GM12878 (cell line): ENCODE measurements around the gene SLC5A2. TPM values are rescaled to one million over a fixed set of nuclear protein-coding genes. Genes with fewer than 3 reads are reported as not detected.

Experiments
- ATAC-seq: fragments of 200-7000 bp; cut with Tn5 transposase; 3 replicates; pipeline ENCODE4 v1.9.1; 2020; ENCODE audit warnings: mild to moderate bottlenecking, moderate library complexity
- BruUV-seq: library from RNA; stranded (reverse); fragments of 400-500 nt; replicated peaks from 2 replicates; lab custom pipeline; 2021; lab: Mats Ljungman, UMichigan
- CTCF ChIA-PET: fragments of 300-600 bp; sonication (Branson Sonifier 250); formaldehyde crosslinking; extraction: SDS; loops from one replicate; lab custom pipeline; 2021; ENCODE audit warnings: inconsistent platforms; lab: Yijun Ruan, JAX
- POLR2A ChIA-PET: fragments of 350-600 bp; formaldehyde crosslinking; extraction: SDS; loops from one replicate; lab custom pipeline; 2021; ENCODE audit warnings: inconsistent platforms; lab: Charles Lee
- RAD21 ChIA-PET: fragments of 300-600 bp; sonication (Branson Sonifier 250); formaldehyde crosslinking; loops from one replicate; lab custom pipeline; 2023; ENCODE audit warnings: antibody characterized with exemption; ENCODE audit not compliant: unreplicated experiment; lab: Charles Lee
- SMC1A ChIA-PET: fragments of 300-600 bp; sonication (Branson Sonifier 250); formaldehyde crosslinking; loops from one replicate; lab custom pipeline; 2023; ENCODE audit not compliant: unreplicated experiment, uncharacterized antibody; lab: Charles Lee
- DNase-seq: peaks from one replicate; pipeline ENCODE4 v3.0.0-alpha.2; 2011; ENCODE audit warnings: low read depth, low spot score
- FAIRE-seq: peaks from 3 replicates; lab custom pipeline; 2011; peaks lifted over from hg19 to GRCh38; lab: Jason Lieb, UNC
- H2AFZ ChIP-seq: 2 replicates; pipeline ENCODE4 v1.6.0; 2011; ENCODE audit warnings: low read depth, low read length, control low read depth; ENCODE audit not compliant: control insufficient read depth
- H3K27ac ChIP-seq: 2 replicates; pipeline ENCODE4 v1.5.1; 2011; ENCODE audit warnings: control low read depth; ENCODE audit not compliant: control insufficient read depth, insufficient read depth
- H3K27me3 ChIP-seq, 2 experiments: replicated peaks in 1 of 2; 2 replicates each; pipeline versions ENCODE4 v1.6.0 to v1.6.1; 2011; ENCODE audit warnings: low read length in 1 of 2; ENCODE audit not compliant: control insufficient read depth in 2 of 2, insufficient read depth in 2 of 2
- H3K36me3 ChIP-seq, 2 experiments: 2 replicates each; pipeline ENCODE4 v1.5.1; 2011; ENCODE audit warnings: low read length in 1 of 2; ENCODE audit not compliant: control insufficient read depth in 2 of 2, insufficient read depth in 2 of 2
- H3K4me1 ChIP-seq: 2 replicates; pipeline ENCODE4 v1.6.1; 2011; ENCODE audit warnings: mild to moderate bottlenecking, low read length, moderate library complexity, mixed read lengths; ENCODE audit not compliant: control insufficient read depth, insufficient read depth
- H3K4me2 ChIP-seq: 2 replicates; pipeline ENCODE4 v1.6.0; 2011; ENCODE audit warnings: control low read depth; ENCODE audit not compliant: control insufficient read depth, insufficient read depth
- H3K4me3 ChIP-seq: fragments of 200-600 bp; sonication (generic); 2 replicates; pipeline ENCODE4 v1.5.1; 2016
- H3K79me2 ChIP-seq: 2 replicates; pipeline ENCODE4 v1.6.0; 2011; ENCODE audit warnings: low read length; ENCODE audit not compliant: control insufficient read depth, insufficient read depth
- H3K9ac ChIP-seq: 2 replicates; pipeline ENCODE4 v1.8.0; 2011; ENCODE audit warnings: low read length, control low read depth, mixed read lengths; ENCODE audit not compliant: control insufficient read depth, insufficient read depth
- H3K9me3 ChIP-seq: replicated peaks from 3 replicates; pipeline ENCODE4 v1.5.1; 2011; ENCODE audit warnings: mild to moderate bottlenecking, low read length; ENCODE audit not compliant: control insufficient read depth, insufficient read depth
- H4K20me1 ChIP-seq: 2 replicates; pipeline ENCODE4 v1.6.0; 2011; ENCODE audit not compliant: control insufficient read depth, insufficient read depth
- BCL11A ChIP-seq: IDR thresholded peaks from 2 replicates; pipeline ENCODE4 v1.6.1; 2011; ENCODE audit warnings: low read depth, low read length
- BCL3 ChIP-seq: IDR thresholded peaks from 2 replicates; pipeline ENCODE4 v1.6.1; 2011; ENCODE audit warnings: borderline replicate concordance, low read depth, mild to moderate bottlenecking, moderate library complexity, low read length; ENCODE audit not compliant: insufficient read depth, poor library complexity, severe bottlenecking
- ESRRA ChIP-seq: IDR thresholded peaks from 2 replicates; pipeline ENCODE4 v1.6.1; 2012; ENCODE audit warnings: mild to moderate bottlenecking, low read length, improper control_type of control experiment
- ETV6 ChIP-seq, 2 experiments: fragments of 450-650 bp in 1 of 2; IDR thresholded peaks in 1 of 2; conservative IDR thresholded peaks in 1 of 2; 2 replicates each; pipeline ENCODE4 v1.6.1; 2014; ENCODE audit warnings: antibody characterized with exemption in 1 of 2, borderline replicate concordance in 1 of 2, low read depth in 1 of 2, mild to moderate bottlenecking in 1 of 2, moderate library complexity in 1 of 2
- GATAD2B ChIP-seq: fragments of 450-650 bp; conservative IDR thresholded peaks from 2 replicates; pipeline ENCODE4 v1.6.1; 2017; ENCODE audit warnings: low read depth, mild to moderate bottlenecking, moderate library complexity
- KAT2A ChIP-seq: conservative IDR thresholded peaks from 2 replicates; pipeline ENCODE4 v1.6.1; 2011; ENCODE audit warnings: low read depth, low read length; ENCODE audit not compliant: control insufficient read depth
- MEF2A ChIP-seq: IDR thresholded peaks from 2 replicates; pipeline ENCODE4 v1.6.1; 2011; ENCODE audit warnings: low read depth, mild to moderate bottlenecking, low read length, moderate library complexity; ENCODE audit not compliant: insufficient read depth
- MLLT1 ChIP-seq: fragments of 450-650 bp; IDR thresholded peaks from 2 replicates; pipeline ENCODE4 v1.6.1; 2016; ENCODE audit warnings: mild to moderate bottlenecking
- MYB ChIP-seq: fragments of 150-350 bp; IDR thresholded peaks from 2 replicates; pipeline ENCODE4 v1.6.1; 2014; ENCODE audit warnings: mild to moderate bottlenecking, low read depth, low read length, borderline replicate concordance
- NKRF ChIP-seq: fragments of 450-650 bp; conservative IDR thresholded peaks from 2 replicates; pipeline ENCODE4 v1.6.1; 2017; ENCODE audit warnings: mild to moderate bottlenecking, moderate library complexity
- NR2C1 ChIP-seq: fragments of 450-650 bp; IDR thresholded peaks from 2 replicates; pipeline ENCODE4 v1.6.1; 2017; ENCODE audit warnings: antibody characterized with exemption, mild to moderate bottlenecking, moderate library complexity
- RELB ChIP-seq: fragments of 450-650 bp; IDR thresholded peaks from 2 replicates; pipeline ENCODE4 v1.6.1; 2017; ENCODE audit warnings: low read depth, mild to moderate bottlenecking, moderate library complexity
- SMC3 ChIP-seq: IDR thresholded peaks from 2 replicates; pipeline ENCODE4 v1.6.1; 2011; ENCODE audit warnings: low read length, improper control_type of control experiment, borderline replicate concordance
- WGBS: methylation state at CpG from one replicate; pipeline ENCODE4 v1.1.6; 2016; ENCODE audit warnings: low lambda C conversion rate; ENCODE audit not compliant: insufficient replicate concordance, insufficient coverage; ENCODE audit errors: missing lambda C conversion rate; 5-methylcytosine and 5-hydroxymethylcytosine counted together
- in situ Hi-C: fragments of 300-500 bp; cut with MboI; formaldehyde crosslinking; loops from 9 replicates; pipeline ENCODE4 v1.14.3; 2018; ENCODE audit warnings: mixed read lengths
- intact Hi-C: fragments of 100-400 bp; cut with micrococcal nuclease; formaldehyde crosslinking; loops from one replicate; pipeline ENCODE4 v1.14.2; 2022; ENCODE audit not compliant: unreplicated experiment
- polyA plus RNA-seq, 11 experiments: library from polyadenylated mRNA; depleted of rRNA in 4 of 11; unstranded in 6 of 11; stranded (reverse) in 5 of 11; fragments of >200 nt; fragmentation: Nextera tagmentation in 4 of 11; fragmentation: Illumina TruSeq in 1 of 11; extraction: Ambion mirVana in 4 of 11; extraction: Trizol in 1 of 11; gene quantifications; 1 replicate in 1 of 11; 2 replicates in 10 of 11; pipeline versions ENCODE4 v1.2.1 to v1.2.3, GENCODE V29; 2011 to 2016; ENCODE audit warnings: inconsistent platforms in 2 of 11, missing spikeins in 2 of 11, low read depth in 1 of 11
- total RNA-seq, 4 experiments: library from RNA; depleted of rRNA in 3 of 4; stranded (reverse); fragments of >200 nt in 3 of 4; fragmentation: Illumina TruSeq in 1 of 4; extraction: Trizol in 1 of 4; gene quantifications; 2 replicates each; pipeline versions ENCODE4 v1.2.1 to v1.2.3, GENCODE V29; 2013 to 2021

The SLC5A2 gene
- total and polyA plus RNA-seq, 10 of the 15 experiments (the other 5 are each of a cell fraction or from before 2014, with no cell fraction given), result 3.6 to 4.8 (median 4.4) TPM; not detected in 6

GRCh38 chr16:31493506-31494125 lies 10.7 kb downstream of the SLC5A2 start (continued):
- TF ChIP-seq BCL3 (no peak), MEF2A (no peak)

- FAIRE-seq, result no peak
- TF ChIP-seq RELB (no peak), NR2C1 (no peak), KAT2A (no peak), ETV6 (conservative IDR thresholded peaks at IDR 0.05 in 1 of 2, IDR thresholded peaks at IDR 0.05 in 1 of 2; ENCODE audit: borderline replicate concordance in 1 of 2, low read depth in 1 of 2) (no peak), GATAD2B (no peak), BCL11A (no peak), MYB (no peak), ESRRA (no peak), MEF2A (no peak), SMC3 (no peak), NKRF (no peak), MLLT1 (no peak)
- TF ChIP-seq, all 136 proteins: peak for 0
- H3K36me3 ChIP-seq, result no peaks in the 10 kb centered on the region; a peak in 3 of 4 replicates
- in situ Hi-C loops, result no loop called here
- H2AFZ ChIP-seq, result no peak overlapping the region
- no peaks in the 10 kb centered on the region for H4K20me1 ChIP-seq
- no peak overlapping the region for H3K27ac ChIP-seq
- no peaks in the 10 kb centered on the region for H3K4me1 ChIP-seq
- SMC1A ChIA-PET, result interaction anchor here (0.7 to 1.6 kb wide), 2 partner anchors 36 to 61 kb away, joined by 3 to 4 read pairs; no protein-coding TSS in a partner anchor
- POLR2A ChIA-PET, result no interaction called here
- no peak overlapping the region for H3K4me2 ChIP-seq
- CTCF ChIA-PET, result no interaction called here
- DNase-seq, result no peak
- H3K79me2 ChIP-seq, result no peaks in the 10 kb centered on the region
- RAD21 ChIA-PET, result no interaction called here
- no peaks in the 10 kb centered on the region for H3K9me3 ChIP-seq
- no peaks in the 10 kb centered on the region for H3K27me3 ChIP-seq
- H3K4me3 ChIP-seq, result no peak overlapping the region
- intact Hi-C loops, result no loop called here
- no TSS peak for BruUV-seq
- no peak for ATAC-seq
- H3K9ac ChIP-seq, result no peak overlapping the region
- WGBS, result 88% methylated on average over 10 of the region's 10 CpGs
Measured at GRCh38 chr16:31496670-31497069, 13.7 kb downstream of the SLC5A2 start.
